ENCODE results near the gene LST1.

- no peak for TF ChIP-seq CTCF (IDR thresholded peaks at IDR 0.05)
- no peak for TF ChIP-seq POLR2A (IDR thresholded peaks at IDR 0.05)
Observed at GRCh38 chr6:31614075-31614619, 28.1 kb downstream of the LST1 start.
